ENCODE measurements around the gene CYP3A4. TPM values are rescaled to one million over a fixed set of nuclear protein-coding genes. Genes with fewer than 3 reads are reported as not detected.

CYP3A4 gene
- total and polyA plus RNA-seq, 9 of the 15 experiments (the other 6 are each of a cell fraction or from before 2014, with no cell fraction given) = 0.07 to 0.08 TPM; not detected in 7

GRCh38 chr7:99784007-99784406 is at the start of gene CYP3A4 (continued):
- TF ChIP-seq RERE (CRISPR knock-in tag; IDR thresholded peaks at IDR 0.05; ENCODE audit: borderline replicate concordance) = no peak
- TF ChIP-seq MCM2 (IDR thresholded peaks at IDR 0.05; ENCODE audit: low read depth) = no peak
- no peak for TF ChIP-seq NR1H2 (CRISPR knock-in tag; IDR thresholded peaks at IDR 0.05)
- TF ChIP-seq PTBP1 (IDR thresholded peaks at IDR 0.05; ENCODE audit: low read depth, low read length) = no peak
- TF ChIP-seq ZNF518B (CRISPR knock-in tag; IDR thresholded peaks at IDR 0.05) = no peak
- TF ChIP-seq NR3C1 (CRISPR knock-in tag; IDR thresholded peaks at IDR 0.05) = no peak
- no peak for TF ChIP-seq HDAC3 (IDR thresholded peaks at IDR 0.05; ENCODE audit: borderline replicate concordance, partially characterized antibody)
- TF ChIP-seq ATF4 (CRISPR knock-in tag; IDR thresholded peaks at IDR 0.05) = no peak
- no peak for TF ChIP-seq MIER1 (IDR thresholded peaks at IDR 0.05; ENCODE audit: low read depth)
- TF ChIP-seq THAP7 (CRISPR knock-in tag; IDR thresholded peaks at IDR 0.05) = no peak

All from K562 (cell line).